Testis (tissue), 3 donors: Measurements from ENCODE around the gene FHAD1. TPM values are rescaled to one million over a fixed set of nuclear protein-coding genes. Genes with fewer than 3 reads are reported as not detected.

Experiments used
- DNase-seq: peaks from one replicate; pipeline ENCODE4 v3.0.0-alpha.2; 2019
- H3K27ac ChIP-seq, 2 donors: fragments of 200-600 bp; sonication (generic); one replicate each; pipeline ENCODE4 v1.5.1; 2019
- H3K27me3 ChIP-seq: fragments of 200-600 bp; sonication (generic); one replicate; pipeline ENCODE4 v1.5.1; 2019
- H3K36me3 ChIP-seq: fragments of 200-600 bp; sonication (generic); one replicate; pipeline ENCODE4 v1.5.1; 2017; ENCODE audit warnings: low read depth; ENCODE audit errors: missing control alignments
- H3K4me1 ChIP-seq: fragments of 200-600 bp; sonication (generic); one replicate; pipeline ENCODE4 v1.5.1; 2019
- H3K4me3 ChIP-seq, 2 donors: fragments of 200-600 bp; sonication (generic); one replicate each; pipeline ENCODE4 v1.5.1; 2017 to 2019
- H3K9me3 ChIP-seq: fragments of 200-600 bp; sonication (generic); one replicate; pipeline ENCODE4 v1.5.1; 2017
- POLR2A ChIP-seq: fragments of 450-650 bp; IDR thresholded peaks from one replicate; pipeline ENCODE4 v1.6.1; 2017; ENCODE audit warnings: antibody characterized with exemption, mild to moderate bottlenecking, moderate library complexity
- WGBS, 2 donors: methylation state at CpG; one replicate each; pipeline ENCODE4 v1.1.5; 2018; 5-methylcytosine and 5-hydroxymethylcytosine counted together
- intact Hi-C: fragments of 100-400 bp; cut with DNase I; formaldehyde crosslinking; loops from one replicate; pipeline ENCODE4 v1.15.1; 2023; ENCODE audit warnings: low total_unique reads
- polyA plus RNA-seq: library from polyadenylated mRNA; stranded (reverse); fragments of 350-450 nt; fragmentation: Illumina TruSeq; extraction: RNeasy Lipid Tissue Mini Kit (QIAGEN cat#74804); gene quantifications from one replicate; pipeline ENCODE4 v1.2.3, GENCODE V29; 2014; ENCODE audit warnings: low read depth, low replicate concordance; ENCODE audit not compliant: insufficient read depth
- total RNA-seq, 2 donors: library from RNA; depleted of rRNA; stranded (reverse); fragments of >200 nt; gene quantifications; one replicate each; pipeline ENCODE4 v1.2.3, GENCODE V29; 2016
- TF ChIP-seq, protein P1 (sequence below), 3 experiments: fragments of 450-650 bp in 2 of 3; fragments of 200-600 bp in 1 of 3; sonication (generic) in 1 of 3; IDR thresholded peaks; one replicate each; pipeline ENCODE4 v1.5.1; 2016 to 2019; ENCODE audit warnings: antibody characterized with exemption in 3 of 3, mild to moderate bottlenecking in 2 of 3, moderate library complexity in 1 of 3

The FHAD1 gene
- total and polyA plus RNA-seq, 3 donors from 2014 or later: 22.0 to 73.3 (median 59.0) TPM

- H3K36me3 ChIP-seq: no peaks in the 10 kb centered on the region
- H3K9me3 ChIP-seq: no peaks in the 10 kb centered on the region
- TF ChIP-seq POLR2A: no peak
- TF ChIP-seq, protein P1, sequence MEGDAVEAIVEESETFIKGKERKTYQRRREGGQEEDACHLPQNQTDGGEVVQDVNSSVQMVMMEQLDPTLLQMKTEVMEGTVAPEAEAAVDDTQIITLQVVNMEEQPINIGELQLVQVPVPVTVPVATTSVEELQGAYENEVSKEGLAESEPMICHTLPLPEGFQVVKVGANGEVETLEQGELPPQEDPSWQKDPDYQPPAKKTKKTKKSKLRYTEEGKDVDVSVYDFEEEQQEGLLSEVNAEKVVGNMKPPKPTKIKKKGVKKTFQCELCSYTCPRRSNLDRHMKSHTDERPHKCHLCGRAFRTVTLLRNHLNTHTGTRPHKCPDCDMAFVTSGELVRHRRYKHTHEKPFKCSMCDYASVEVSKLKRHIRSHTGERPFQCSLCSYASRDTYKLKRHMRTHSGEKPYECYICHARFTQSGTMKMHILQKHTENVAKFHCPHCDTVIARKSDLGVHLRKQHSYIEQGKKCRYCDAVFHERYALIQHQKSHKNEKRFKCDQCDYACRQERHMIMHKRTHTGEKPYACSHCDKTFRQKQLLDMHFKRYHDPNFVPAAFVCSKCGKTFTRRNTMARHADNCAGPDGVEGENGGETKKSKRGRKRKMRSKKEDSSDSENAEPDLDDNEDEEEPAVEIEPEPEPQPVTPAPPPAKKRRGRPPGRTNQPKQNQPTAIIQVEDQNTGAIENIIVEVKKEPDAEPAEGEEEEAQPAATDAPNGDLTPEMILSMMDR (IDR thresholded peaks at IDR 0.05): no peak
- H3K4me1 ChIP-seq: peaks cover 54% of the 10 kb centered on the region
- H3K27me3 ChIP-seq: no peaks in the 10 kb centered on the region
- peak; percentile 59 for DNase-seq
- H3K4me3 ChIP-seq: no peak overlapping the region
- 42 to 60% methylated on average over 17 of the region's 17 CpGs for WGBS, 2 donors
- peak overlapping the region; percentile 21 to 84 for H3K27ac ChIP-seq
- intact Hi-C loops: no loop called here
Observed at GRCh38 chr1:15212216-15212953, 34.6 kb upstream of the FHAD1 start.

DNA sequence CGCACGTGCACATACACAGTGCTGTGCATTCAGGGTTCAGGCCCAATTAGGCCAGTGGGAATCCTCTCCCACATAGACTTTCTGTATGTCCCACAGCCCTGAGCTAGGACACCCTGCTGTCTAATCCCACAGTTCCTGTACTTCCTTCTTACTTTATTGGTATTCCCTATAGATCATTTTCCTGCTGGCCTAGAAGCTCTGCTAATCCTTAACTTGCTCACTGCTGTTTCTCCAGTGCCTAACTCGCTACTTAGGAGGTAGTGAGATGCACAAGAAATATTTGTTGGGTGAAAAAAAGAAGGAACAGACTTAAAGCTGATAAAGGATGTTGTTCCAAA, 34.1 kb upstream of the FHAD1 start:
- DNase-seq: no peak
- Histone ChIP-seq H3K27ac (peak overlapping the region in 1 of 2 donors; percentile 84), H3K4me1 (peaks cover 54% of the 10 kb centered on the region), H3K9me3 (no peaks in the 10 kb centered on the region), H3K36me3 (no peaks in the 10 kb centered on the region), H3K4me3 (no peak overlapping the region), H3K27me3 (no peaks in the 10 kb centered on the region)
- TF ChIP-seq, protein P1 (IDR thresholded peaks at IDR 0.05): no peak
- TF ChIP-seq POLR2A: no peak
- WGBS, 2 donors: 41 to 61% methylated on average over 3 of the region's 3 CpGs
- intact Hi-C loops: no loop called here

DNA sequence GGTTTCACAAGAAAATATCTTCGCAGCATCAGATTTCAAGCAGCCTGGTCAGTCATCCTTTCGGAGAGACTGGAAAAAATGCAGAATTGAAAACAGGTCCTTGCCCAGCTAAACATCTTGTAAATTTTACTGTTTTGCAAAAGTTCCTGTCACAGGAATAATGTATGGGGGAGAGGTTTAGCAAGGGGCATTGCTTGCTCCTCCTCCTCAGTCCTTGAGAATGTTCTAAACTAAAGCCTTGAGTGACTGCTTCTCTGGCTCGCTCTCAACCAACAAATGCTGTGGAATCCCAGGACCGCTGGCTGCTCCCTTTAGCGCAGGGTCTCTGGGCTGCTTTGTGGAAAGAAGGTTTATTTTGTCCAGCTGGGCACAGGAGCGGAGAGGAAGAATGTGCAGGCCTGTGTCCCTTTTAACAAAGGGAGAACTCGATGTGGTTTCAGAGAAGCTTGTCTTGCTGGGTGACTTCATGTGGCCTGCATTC, 33.6 kb upstream of the FHAD1 start:
- TF ChIP-seq POLR2A: no peak
- TF ChIP-seq, protein P1 (IDR thresholded peaks at IDR 0.05): no peak
- no peak overlapping the region for H3K4me3 ChIP-seq
- H3K36me3 ChIP-seq: no peaks in the 10 kb centered on the region
- intact Hi-C loops: no loop called here
- H3K27me3 ChIP-seq: no peaks in the 10 kb centered on the region
- H3K9me3 ChIP-seq: no peaks in the 10 kb centered on the region
- DNase-seq: peak; percentile 70
- WGBS, 2 donors: 24 to 45% methylated on average over 7 of the region's 7 CpGs
- peak overlapping the region; percentile 24 to 84 for H3K27ac ChIP-seq
- peaks cover 54% of the 10 kb centered on the region for H3K4me1 ChIP-seq

DNA sequence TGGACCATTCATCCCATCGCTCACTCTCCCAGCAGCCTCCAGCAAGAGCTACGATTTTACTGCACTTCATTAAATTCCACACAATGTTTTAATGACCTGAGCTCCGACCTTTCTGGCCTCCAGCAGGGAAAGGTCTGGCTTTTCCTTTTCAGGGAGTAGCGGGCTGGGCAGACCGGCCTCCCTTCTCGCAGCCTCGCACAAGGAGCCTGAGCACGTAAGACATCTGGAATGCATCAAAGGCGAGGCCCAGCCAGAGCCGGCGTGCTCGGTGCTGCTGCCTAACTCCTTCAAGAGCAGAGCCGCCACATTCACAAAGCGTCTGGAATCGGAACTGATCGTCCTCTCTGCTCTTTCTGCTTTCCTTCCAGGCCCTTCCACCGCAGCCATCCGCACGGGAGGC, 32.5 kb upstream of the FHAD1 start:
- intact Hi-C loops: no loop called here
- H3K4me1 ChIP-seq: peaks cover 51% of the 10 kb centered on the region

More for the DNA sequence above, 32.5 kb upstream of the FHAD1 start:
- Histone ChIP-seq H3K27ac (peak overlapping the region; percentile 24 to 84), H3K4me3 (no peak overlapping the region), H3K27me3 (no peaks in the 10 kb centered on the region), H3K36me3 (no peaks in the 10 kb centered on the region), H3K9me3 (no peaks in the 10 kb centered on the region)
- TF ChIP-seq, protein P1 (IDR thresholded peaks at IDR 0.05): no peak
- no peak for TF ChIP-seq POLR2A
- WGBS, 2 donors: 34 to 38% methylated on average over 13 to 19 of the region's 19 CpGs
- peak; percentile 84 for DNase-seq
